NCI-H2081 (cell line): ENCODE measurements around the gene SREK1.
"Not testable (repeated sequence)": the region's sequence is repeated elsewhere in the genome, so short reads cannot be mapped to it uniquely, and the experiment has no call there.

Experiments
- DNase-seq, 2 experiments: peaks; one replicate each; lab custom pipeline; 2025; lab: John Stamatoyannopoulos, UW

SREK1 gene, protein sequence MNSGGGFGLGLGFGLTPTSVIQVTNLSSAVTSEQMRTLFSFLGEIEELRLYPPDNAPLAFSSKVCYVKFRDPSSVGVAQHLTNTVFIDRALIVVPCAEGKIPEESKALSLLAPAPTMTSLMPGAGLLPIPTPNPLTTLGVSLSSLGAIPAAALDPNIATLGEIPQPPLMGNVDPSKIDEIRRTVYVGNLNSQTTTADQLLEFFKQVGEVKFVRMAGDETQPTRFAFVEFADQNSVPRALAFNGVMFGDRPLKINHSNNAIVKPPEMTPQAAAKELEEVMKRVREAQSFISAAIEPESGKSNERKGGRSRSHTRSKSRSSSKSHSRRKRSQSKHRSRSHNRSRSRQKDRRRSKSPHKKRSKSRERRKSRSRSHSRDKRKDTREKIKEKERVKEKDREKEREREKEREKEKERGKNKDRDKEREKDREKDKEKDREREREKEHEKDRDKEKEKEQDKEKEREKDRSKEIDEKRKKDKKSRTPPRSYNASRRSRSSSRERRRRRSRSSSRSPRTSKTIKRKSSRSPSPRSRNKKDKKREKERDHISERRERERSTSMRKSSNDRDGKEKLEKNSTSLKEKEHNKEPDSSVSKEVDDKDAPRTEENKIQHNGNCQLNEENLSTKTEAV

GRCh38 chr5:66144074-66144833 lies at the start of gene SREK1:
TSS of gene SREK1 (plus strand) at chr5:66144300. CDS start at chr5:66144377, 77 bp downstream.
- peak; percentile 86 to 90 for DNase-seq

GRCh38 chr5:66100851-66101250 lies 43.2 kb upstream of the SREK1 start:
- no peak for DNase-seq

- no peak for DNase-seq
These were observed 30.9 kb upstream of the SREK1 start for GRCh38 chr5:66113160-66113559.

DNA sequence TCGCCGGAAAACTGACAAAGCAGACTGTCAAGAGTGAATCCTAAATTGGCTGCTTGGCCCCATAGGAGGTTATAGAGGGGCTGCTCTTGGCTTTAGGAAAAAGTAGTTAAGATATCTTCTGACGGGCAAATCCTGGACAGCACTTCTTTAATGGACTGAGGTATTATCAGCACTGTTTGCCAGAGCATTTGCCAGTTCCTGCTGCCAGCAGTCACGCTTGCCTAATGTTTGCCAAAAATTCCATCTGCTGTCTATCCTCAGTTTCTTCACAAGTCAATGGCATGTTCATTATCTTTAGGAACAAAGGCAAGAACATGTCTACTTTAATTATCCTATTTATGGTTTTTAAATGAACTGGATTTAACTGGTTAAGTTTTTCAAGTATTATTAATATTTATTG lies 25.8 kb upstream of the SREK1 start:
- no peak for DNase-seq

DNA sequence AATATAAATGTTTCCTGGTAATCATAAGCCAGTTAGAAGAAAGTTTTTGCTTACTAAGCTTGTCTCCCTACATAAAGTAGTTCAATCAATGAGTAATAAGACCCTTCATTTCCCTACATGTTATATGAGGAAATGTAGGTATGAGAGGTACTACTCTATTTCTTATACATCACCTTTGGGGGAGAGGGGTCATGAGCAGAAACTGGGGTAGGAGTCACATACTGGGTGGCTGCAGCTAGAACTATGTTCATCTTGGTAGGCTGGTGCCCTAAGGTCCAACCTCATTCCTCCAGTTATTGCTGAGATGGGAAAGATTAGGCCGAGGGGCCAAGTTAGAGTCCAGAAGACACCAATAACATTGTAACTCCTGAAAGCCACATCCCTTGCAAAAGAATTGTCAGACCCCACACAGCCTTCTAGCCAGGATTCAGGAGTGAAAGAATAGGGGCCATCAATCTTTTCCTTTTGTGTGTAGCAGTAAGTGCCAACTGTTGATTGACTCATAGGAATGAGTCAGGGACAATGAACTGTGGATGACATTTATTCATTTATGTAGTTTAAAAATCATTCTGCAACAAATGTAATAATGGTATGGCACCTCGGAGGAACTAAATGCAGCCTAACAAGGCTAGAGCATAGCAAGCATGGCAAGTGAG lies 21.6 kb upstream of the SREK1 start:
- DNase-seq, result no peak

- no peak for DNase-seq
These were observed 15.0 kb upstream of the SREK1 start for GRCh38 chr5:66129144-66129543.

DNA sequence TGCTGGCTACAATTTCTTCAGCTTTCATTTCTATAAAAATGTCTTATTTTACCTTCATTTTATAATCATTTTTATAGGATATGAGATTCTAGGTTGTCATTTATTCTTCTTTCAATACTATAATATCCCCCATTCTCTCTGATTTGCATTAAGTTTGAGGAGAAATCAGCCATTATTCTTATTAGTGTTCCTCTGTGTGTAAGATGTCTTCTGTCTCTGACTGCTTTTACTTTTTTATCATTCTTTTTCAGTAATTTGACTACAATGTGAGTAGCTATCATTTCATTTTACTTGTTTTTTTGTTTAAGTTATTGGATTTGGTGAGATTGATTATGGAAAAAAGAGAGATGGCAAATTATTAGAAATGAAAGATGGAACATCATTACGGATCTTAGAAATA lies 13.6 kb upstream of the SREK1 start:
- no peak for DNase-seq

DNA sequence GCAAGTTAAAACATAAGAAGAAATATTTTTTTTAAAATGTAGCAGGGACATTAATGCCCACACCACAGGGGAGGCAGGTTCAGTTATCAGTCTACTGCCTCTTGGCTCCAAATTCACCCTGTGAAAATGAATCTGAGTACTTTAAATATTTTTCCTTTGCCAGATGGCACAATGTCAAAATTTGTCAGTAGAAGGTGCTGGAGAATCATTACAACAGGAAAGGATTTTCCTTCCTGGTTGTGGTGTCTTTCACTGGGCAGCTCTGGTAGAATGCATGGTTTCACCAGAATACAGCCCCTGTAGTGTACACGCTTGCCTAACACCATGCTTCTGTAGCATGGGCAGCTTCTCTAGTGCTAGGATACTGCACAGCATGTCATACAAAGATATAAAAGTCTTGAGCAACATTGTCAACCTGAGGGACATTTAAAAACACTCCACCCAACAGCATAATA lies 9.7 kb upstream of the SREK1 start:
- peak in 1 of 2 experiments; percentile 9 for DNase-seq

DNA sequence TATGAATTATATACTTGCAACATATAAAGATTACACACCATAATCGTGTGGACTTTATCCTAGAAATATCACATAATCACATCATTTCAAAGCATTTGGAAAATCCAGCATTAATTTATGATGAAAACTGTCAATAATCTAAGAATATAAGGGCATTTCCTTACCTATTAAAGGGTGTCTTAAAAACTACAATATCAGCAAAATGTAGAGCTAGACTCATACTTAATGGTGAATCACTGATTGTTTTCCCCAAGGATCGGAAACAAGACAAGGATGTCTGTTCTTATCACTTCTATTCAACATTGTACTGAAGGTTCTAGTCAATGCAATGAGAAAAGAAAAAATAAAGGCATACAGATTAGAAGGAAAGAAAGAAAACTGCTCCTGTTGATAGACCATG lies 8.0 kb upstream of the SREK1 start:
- no peak for DNase-seq

GRCh38 chr5:66136944-66137343 lies 7.2 kb upstream of the SREK1 start:
- not testable (repeated sequence) for DNase-seq

DNA sequence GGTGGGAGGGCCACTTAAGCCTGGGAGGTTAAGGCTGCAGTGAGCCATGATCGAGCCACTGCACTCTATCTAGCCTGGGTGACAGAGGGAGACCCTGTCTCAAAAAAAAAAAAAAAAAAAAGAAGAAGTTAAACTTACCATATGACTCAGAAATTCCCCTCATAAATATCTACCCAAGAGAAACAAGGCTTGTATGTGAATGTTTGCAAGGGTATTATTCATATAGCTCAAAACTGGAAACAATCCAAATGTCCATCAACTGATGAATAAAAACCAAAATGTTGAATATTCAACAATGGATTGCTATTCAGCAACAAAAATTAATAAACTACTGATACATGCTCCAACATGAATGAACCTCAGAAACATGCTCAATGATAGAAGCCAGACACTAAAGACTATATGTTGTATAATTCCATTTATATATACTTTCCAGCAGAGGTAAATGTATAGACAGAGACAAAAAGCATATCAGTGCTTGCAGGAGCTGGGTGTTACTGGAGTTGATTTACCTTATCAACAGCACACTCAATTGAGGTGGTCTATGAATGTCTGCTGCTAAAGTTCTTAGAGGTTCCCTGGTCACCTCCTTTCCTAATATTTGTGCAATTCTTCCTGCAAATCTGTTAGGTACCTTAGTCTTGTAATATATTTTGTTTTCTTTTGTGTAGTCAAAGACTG lies 5.3 kb upstream of the SREK1 start:
- DNase-seq, result no peak

GRCh38 chr5:66139318-66139712 lies 4.8 kb upstream of the SREK1 start:
- no peak for DNase-seq

DNA sequence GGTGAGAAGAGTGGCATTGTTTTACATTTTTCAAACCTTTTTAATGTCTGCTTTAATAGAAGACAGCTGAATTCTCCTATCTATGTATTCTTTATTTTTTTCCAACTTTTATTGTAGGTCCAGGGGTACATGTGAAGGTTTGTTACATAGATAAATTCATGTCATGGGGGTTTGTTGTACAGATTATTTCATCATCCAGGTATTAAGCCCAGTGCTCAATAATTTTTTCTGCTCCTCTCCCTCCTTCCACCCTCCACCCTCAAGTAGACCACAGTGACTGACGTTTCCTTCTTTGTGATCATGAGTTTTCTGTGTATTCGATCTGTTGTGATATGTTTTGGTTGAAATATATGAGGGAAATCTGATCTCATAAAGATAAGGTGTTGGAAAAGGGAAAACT lies 1.7 kb upstream of the SREK1 start:
- DNase-seq, result no peak

DNA sequence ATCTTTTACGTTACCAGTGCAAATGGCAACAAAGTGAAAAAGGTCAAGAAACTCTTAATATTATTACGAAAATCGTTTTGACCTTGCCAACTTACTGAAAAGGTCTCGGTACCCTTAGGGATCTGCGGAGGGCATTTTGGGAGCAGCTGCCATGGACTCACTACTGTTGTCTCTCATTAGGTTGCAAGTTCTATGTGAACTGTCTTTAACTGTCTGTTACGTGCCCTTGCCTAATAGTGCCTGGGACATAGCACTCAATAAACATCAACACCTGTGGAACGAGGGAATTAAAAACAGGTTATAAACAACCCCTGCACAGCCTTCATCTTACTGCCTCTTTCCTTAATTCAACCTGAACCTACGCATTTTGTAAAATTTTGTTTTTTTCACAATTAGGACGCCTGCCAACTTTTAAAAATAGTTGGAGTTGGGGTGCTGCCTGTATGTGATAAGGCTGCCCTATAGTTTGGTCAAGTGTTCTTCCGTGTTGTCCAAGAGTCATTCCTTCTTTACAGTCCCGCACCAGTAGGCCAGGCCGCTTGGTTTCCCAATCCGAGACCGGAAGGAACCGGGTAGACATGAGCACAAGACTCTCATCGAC lies 527 bp upstream of the SREK1 start:
- DNase-seq, result no peak

GRCh38 chr5:66144834-66145390 lies 812 bp downstream of the SREK1 start:
- peak; percentile 53 to 73 for DNase-seq

DNA sequence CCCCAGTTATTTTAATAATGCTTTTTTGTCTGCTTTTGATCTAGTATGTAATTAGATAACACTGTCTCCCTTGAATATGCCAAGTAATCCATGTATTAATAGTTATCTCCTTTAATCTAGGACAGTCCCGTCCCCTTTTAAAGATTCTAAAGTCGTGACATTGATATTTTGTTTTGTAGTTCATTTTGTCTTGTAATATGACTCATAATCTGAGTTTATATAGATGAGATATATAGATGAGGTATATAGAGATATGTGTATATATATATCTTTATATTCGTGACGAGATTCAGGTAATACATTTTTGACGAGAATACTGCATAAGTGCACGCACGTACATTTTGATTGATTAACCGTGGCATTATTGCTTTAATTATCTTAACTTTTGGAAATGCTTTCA lies 1.6 kb downstream of the SREK1 start:
- no peak for DNase-seq

DNA sequence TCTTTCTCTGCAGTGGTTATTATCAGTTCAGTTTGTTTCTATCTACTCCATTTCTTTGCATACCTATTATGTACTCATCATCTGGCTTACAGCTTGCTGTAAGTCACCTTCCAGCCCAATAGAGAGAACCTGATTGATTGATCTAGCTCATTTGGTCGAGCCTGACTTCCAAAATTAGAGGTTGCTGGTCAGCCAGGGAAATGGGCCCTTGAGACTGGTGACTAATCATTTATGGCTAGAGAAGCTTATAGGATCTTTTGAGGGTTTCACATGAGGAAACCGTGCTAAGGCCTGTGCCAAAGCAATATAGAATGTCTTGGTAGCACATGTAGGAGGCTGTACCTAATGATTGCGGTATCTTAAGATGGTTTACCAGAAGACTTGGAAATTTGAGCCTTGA lies 5.8 kb downstream of the SREK1 start:
- DNase-seq, result no peak

DNA sequence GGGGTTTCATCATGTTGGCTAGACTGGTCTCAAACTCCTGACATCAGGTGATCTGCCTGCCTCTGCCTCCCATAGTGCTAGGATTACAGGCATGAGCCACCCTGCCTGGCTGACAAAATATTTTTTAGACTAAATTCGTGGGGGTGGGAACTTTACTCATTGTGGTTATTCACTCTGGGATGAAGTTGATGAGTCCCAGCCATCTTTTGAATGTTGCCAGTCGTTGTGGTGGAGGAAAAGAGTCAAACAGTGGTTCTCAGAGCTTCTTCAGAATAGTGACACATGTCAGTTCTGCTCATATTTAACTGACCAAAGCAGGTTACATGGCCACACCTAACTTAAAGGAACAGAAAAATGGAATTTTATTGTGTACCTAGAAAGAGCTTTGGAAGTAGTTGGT lies 6.9 kb downstream of the SREK1 start:
- DNase-seq, result no peak

DNA sequence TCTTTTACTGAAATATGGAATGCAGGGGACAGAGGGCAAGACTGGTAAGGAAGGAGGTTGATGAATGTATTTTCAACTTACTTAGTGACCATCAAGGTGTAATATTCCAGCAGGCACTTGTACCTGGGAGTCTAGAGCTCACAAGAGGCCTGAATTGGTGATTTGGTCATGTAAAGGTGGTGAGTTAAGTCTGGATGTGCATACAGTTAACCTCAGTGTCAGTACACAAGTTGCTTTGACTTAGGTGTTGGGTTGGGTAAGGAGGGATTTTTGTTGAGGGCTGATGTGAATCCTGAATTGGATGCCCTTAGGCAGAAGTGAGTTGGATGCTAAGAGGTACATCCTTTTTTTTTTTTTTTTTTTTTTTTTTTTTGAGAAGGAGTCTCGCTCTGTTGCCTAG lies 7.4 kb downstream of the SREK1 start:
- no peak for DNase-seq

- no peak for DNase-seq
These were observed 12.9 kb downstream of the SREK1 start for GRCh38 chr5:66157046-66157445.

GRCh38 chr5:66161356-66161755 lies 17.3 kb downstream of the SREK1 start:
- DNase-seq, result no peak
